Gastroesophageal sphincter (tissue), 3 donors: Measurements from ENCODE around the gene SPPL3.

Experiments
- CTCF ChIP-seq, 4 experiments: fragments of 200-600 bp in 2 of 4; fragments of 450-650 bp in 2 of 4; sonication (generic) in 1 of 4; IDR thresholded peaks; one replicate each; pipeline ENCODE4 v1.5.1; 2017 to 2019; ENCODE audit warnings: antibody characterized with exemption in 4 of 4, mild to moderate bottlenecking in 2 of 4, moderate library complexity in 2 of 4
- EP300 ChIP-seq: sonication (generic); formaldehyde crosslinking; IDR thresholded peaks from one replicate; pipeline ENCODE4 v1.6.1; 2017; ENCODE audit warnings: antibody characterized with exemption, mild to moderate bottlenecking
- POLR2A ChIP-seq, 2 donors: fragments of 450-650 bp; IDR thresholded peaks; one replicate each; pipeline ENCODE4 v1.6.1; 2017; ENCODE audit warnings: antibody characterized with exemption in 2 of 2, mild to moderate bottlenecking in 2 of 2, moderate library complexity in 1 of 2

DNA sequence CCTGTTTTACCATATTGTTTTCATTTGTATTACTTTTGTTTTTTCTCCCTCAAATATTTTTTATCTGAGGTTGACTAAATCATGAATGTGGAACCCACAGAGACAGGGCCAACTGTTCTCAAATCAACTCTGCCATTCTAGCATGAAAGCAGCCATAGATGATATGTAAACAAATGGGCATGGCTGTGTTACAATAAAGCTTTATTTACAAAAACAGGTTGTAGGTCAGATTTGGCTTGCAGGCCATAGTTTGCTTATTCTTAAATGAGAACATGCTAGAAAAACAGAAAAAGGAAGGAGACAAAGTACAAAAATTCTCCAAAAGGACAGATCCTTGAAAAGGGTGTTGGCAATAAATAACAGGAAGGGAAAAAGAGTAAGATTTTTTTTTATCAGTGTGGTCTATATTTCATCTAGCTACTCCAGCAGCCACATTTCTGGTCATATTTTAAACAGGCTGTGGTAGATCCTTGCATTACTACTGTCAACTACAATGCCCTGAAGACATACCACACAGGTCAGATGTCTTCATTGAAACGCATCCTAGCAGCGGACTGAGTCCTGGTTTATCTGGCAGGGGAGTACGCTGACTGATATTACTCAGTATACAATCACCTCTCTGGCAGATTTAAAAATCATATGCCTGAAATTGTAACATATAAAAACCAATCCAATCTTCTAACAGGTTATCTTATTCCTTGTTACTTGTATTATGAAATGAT is 42.9 kb downstream of the SPPL3 start:
- no peak for TF ChIP-seq POLR2A (IDR thresholded peaks at IDR 0.05)
- TF ChIP-seq EP300, result no peak
- no peak for TF ChIP-seq CTCF (IDR thresholded peaks at IDR 0.05)
